GM21515 (cell line): ENCODE measurements around the gene SERPINB5.
"Not testable (repeated sequence)": the region's sequence is repeated elsewhere in the genome, so short reads cannot be mapped to it uniquely, and the experiment has no call there.

Source experiments
- ATAC-seq: cut with Tn5 transposase; IDR thresholded peaks from one replicate; pipeline ENCODE4 v1.9.1; 2021; ENCODE audit not compliant: unreplicated experiment

The SERPINB5 gene, protein sequence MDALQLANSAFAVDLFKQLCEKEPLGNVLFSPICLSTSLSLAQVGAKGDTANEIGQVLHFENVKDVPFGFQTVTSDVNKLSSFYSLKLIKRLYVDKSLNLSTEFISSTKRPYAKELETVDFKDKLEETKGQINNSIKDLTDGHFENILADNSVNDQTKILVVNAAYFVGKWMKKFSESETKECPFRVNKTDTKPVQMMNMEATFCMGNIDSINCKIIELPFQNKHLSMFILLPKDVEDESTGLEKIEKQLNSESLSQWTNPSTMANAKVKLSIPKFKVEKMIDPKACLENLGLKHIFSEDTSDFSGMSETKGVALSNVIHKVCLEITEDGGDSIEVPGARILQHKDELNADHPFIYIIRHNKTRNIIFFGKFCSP

GRCh38 chr18:63476668-63477067 is at the start of gene SERPINB5:
SERPINB5 (plus strand) TSS chr18:63476958; CDS start chr18:63484429, 7,471 bp downstream.
- no peak for ATAC-seq

- no peak for ATAC-seq
Measured at GRCh38 chr18:63427558-63427957, 49.2 kb upstream of the SERPINB5 start.

DNA sequence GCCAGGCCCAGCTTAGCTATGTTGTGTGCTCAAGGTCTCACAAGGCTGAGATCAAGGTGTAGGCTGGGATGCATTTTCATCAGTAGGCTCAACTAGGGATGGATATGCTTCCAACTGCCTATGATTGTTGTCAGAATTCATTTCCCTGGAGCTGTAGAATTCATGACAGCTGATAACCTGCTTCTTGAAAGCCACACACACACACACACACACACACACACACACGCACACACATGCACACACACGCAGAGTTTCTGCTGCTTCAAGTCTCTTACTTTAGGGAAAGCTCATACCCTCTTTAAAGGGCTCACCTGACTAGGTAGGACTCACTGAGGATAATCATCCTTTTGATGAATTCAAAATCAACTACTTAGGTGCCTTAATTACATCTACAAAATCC is 46.2 kb upstream of the SERPINB5 start:
- no peak for ATAC-seq

DNA sequence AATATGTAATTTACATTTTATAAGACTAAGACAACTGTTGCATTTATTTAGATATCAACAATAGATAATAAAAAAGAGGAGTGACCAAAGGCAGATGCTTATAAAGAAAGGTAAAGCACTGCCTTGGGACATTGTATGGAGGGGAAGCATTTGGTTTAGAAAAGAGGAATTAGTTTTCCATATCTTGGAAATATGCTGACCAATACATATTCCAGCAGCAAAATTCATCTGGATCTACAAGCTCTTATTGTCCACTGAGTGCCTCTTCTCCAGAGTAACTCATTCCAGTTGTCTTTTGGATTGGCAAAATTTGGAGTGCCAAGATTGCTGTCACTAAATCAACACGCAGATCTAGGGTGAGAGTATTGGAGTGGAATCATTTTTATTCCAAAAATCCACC is 45.6 kb upstream of the SERPINB5 start:
- ATAC-seq: no peak

GRCh38 chr18:63433334-63433866 is 43.4 kb upstream of the SERPINB5 start:
- ATAC-seq: no peak

- no peak for ATAC-seq
Measured at GRCh38 chr18:63438181-63438580, 38.6 kb upstream of the SERPINB5 start.

DNA sequence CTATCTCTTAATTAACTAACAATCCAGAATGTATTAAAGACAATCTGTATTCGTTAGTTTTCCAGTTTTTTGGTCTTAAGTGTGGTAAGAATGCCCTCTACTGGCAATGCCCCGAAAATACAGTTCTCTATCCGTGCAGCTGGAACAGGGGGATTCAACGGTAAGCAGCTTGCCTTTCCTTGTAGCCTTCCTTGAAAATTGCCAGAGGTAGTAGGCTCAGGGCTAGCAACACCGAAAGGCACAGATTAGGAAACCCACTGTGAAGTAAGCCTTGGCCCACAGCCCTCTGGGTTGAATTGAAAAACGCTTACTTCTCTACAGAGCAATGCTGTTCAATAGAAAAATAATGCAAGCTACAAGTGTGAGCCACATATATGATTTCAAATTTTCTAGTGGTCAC is 37.4 kb upstream of the SERPINB5 start:
- no peak for ATAC-seq

DNA sequence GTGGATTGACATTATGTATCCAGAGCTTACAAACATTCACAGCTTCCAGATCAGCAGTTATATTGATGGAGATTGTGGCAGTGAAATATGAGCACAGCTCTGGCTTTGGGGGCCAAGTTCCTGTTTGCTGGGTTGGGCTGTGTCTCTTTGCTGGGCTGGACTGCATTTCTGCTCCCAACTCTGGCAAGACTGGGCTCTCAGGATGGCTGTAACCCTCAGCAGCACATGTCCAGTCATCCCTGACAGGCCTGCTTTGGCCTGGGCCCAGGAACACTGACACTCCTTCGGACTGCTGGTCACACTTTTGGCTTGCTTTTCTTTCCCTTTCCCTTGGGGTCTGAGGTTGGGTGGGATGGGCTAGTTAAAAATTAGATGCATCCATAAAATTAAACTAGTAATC is 36.5 kb upstream of the SERPINB5 start:
- no peak for ATAC-seq

GRCh38 chr18:63440881-63441280 is 35.9 kb upstream of the SERPINB5 start:
- ATAC-seq: no peak

DNA sequence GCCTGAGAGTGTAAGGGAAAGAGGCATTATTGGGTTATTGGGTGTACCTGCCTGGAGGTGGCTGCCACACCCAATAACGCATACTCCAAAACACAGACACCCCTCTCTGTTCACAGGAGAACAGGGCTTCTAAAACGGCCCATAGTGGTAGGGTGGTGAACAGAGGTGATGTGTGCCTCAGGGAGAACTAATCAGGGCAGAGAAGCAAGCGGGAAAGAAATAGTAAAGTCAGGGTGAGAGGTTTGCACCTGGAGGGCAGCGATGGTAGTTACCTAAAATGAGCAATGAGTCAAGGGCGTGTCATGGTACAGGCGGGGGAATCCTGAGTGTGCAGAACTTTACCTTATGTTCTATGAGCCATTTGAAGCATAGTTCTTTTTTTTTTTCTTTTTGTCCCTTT is 32.9 kb upstream of the SERPINB5 start:
- ATAC-seq: no peak

DNA sequence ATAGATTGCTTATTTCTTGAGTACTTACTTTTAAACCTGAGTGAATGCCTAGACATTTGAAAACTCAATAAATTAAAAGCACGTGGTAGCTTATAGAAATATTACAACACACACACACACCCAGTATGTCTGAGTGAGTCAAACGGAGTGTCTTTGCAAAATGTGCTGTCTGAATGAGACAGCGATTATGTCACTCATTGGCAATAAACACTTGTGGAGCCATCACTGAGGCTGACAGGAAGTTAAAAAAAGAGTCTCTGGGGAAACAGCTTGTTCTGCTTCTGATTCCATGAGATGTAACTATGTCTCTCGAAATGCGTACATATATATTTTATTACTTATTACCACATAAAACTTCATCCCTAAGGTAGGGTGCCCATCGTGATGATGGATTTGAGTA is 32.2 kb upstream of the SERPINB5 start:
- ATAC-seq: no peak

- no peak for ATAC-seq
Measured at GRCh38 chr18:63445037-63445436, 31.7 kb upstream of the SERPINB5 start.

DNA sequence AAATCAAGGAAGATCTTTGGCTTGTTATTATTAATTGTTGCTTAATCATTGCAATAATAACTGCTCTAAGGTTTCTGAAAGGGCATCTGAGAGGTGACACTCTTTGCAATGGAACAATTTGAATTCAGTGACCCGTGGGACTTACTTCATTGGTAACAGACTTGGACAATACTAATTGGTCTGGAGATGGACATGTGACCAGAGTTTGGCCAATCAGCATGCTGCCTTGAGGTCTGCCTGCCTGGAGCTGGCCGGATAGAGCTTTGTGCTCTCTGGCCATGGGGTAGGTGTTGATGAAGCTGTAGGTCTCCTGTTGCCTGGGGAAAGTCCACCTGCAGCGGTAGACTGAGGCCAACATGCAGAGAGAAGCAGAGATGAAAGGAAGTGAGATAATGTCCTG is 30.5 kb upstream of the SERPINB5 start:
- no peak for ATAC-seq

DNA sequence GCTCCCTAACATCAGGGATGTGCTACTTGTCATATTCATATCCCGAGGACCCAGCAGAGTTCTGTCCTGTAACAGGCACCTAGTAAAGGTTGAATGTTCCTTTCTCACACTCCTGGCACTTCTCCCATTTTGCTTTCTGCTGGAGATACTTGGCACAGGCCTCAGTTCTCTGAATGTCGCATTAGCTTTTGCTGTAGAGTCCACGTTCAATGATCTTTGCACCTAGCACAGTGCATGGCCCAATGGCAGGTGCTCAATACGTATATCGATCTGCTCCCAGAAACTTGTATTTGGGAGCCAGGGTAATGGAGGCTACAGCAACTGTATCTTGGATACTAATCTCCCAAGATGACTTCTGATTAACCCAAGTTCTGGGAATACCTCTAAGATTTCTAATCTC is 29.7 kb upstream of the SERPINB5 start:
- no peak for ATAC-seq

- ATAC-seq: no peak
Measured at GRCh38 chr18:63449426-63449825, 27.3 kb upstream of the SERPINB5 start.

DNA sequence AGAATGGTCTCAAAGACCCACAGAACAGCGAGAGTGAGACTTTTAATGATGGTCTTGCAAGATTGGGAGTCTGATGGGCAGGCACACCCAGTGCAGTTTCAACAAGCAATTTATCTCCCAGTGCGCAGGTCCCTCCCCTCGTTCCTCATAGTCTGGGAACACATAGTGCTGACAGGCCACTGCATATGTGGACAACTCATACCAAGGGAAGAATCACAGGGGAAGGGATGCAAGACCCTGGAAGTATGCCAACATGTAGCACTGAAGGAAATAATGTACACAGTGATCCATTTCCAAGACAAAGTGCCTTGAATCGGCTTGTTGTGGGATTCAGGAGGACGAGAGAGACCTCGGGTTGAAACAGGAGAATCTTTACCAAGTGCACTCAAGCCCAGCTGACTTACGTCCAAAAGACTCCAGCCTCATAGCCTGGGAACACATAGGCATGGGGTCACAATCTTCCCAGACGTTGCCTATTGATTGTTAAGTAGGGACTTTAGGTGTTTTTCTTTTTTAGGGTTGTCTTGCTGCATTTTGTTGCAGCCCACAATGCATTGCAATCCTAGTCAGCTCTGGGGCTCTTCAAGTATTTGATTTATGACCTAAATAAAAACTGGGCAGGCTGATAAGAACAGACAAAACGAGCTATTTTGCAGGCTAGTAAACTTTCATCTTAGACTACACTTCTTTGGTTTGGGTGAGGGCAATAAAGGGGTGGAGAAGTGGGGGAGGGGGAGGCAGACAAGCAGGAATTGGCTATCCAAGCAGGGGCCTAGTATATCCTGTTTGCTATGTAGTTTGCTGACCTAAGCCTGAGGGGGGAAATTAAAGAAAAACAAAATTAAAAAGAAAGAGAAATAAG is 24.7 kb upstream of the SERPINB5 start:
- ATAC-seq: no peak

DNA sequence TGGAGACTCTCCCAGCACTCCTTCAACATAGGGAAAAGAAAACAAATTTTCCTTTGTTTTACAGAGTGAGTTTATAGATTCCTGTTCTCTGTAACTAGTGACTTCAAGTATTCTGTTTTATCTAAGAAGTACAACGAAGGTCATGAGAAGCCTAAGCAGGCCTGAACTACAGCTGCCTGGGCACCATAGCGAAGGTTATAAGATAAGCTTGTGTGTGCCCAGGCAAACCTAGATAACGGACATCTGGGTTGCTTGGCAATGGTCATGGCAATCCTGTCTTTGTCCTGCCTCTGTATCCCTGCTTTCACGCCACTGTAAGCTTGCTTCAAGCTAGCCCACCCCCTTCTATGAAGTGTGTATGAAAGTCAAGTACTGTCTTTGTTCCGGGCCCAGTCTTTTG is 24.0 kb upstream of the SERPINB5 start:
- ATAC-seq: not testable (repeated sequence)

DNA sequence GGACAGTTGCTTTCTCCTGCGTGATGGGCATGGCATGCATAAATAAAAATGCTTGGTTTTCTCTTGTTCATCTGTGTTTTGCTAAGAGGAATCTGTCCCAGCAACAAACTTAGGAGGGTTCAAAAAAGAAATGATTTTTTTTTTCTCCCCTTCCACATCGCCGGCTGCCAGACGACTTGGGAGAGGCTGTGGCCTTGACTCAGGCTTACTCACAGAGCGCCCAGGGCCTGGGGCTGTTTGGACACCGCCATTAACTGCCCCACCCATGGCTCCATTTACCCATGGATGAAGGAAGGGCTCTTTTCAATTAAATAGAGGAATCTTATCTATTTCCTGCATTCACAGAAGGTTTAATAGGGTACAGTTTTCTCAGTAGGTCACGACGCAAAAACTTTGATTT is 22.3 kb upstream of the SERPINB5 start:
- ATAC-seq: no peak

DNA sequence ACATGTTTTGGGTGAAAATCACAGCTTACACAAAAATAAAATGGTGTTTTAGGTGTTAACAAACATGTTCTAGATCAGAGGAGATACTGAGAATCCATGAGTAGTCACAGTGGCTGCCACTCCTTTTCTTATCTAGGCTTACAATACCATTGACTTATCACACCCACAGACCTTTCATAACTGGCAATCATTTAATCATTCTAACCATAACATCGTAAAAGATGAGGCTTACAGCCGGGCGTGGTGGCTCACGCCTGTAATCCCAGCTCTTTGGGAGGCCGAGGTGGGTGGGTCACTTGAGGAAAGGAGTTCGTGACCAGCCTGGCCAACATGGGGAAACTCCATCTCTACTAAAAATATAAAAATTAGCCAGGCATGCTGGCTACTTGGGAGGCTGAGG is 18.8 kb upstream of the SERPINB5 start:
- no peak for ATAC-seq

- no peak for ATAC-seq
Measured at GRCh38 chr18:63460414-63460813, 16.3 kb upstream of the SERPINB5 start.

DNA sequence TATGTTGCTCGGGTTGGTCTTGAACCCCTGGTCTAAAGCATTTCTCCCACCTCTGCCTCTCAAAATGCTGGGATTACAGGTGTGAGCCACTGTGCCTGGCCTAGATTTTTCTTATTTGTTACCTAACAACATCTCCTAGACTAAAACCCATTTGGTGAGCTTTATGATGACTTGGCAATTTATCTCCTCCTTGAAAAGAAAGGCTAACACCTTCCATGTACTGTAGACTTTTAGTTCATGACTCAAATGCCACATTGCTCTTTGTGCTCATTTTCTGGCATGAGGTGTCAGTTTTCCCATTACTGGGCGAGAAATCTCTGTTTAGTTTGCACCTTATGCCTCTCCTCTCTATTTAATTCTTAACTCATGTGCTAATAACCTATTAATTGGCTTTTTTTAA is 12.3 kb upstream of the SERPINB5 start:
- ATAC-seq: no peak

DNA sequence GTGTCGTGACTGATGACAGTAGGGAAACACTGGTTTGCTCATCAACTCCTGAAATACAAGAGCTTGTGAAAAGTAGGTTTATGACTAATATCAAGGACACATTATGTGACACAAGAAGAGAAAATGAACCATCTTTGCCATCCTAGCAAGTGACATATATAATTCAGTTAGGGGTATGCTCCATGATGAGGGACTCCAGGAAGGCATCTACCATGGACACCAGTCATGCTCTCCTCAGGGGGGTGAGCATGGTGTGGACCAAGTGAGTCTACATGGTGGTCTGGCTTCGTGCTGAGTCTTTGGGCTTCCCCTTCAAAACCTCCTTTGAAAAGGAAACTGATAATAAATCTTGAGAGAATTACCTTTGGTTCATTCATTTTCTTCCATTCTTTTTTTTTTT is 11.7 kb upstream of the SERPINB5 start:
- ATAC-seq: no peak
